Upper lobe of left lung (tissue), 4 donors: ENCODE data around the gene SLC10A7.

ENCODE experiments used
- CTCF ChIP-seq, 6 experiments: fragments of 450-650 bp in 4 of 6; fragments of 200-600 bp in 2 of 6; sonication (generic) in 2 of 6; IDR thresholded peaks; one replicate each; pipeline ENCODE4 v1.5.1; 2016 to 2019; ENCODE audit warnings: antibody characterized with exemption in 6 of 6
- POLR2A ChIP-seq, 4 donors: fragments of 450-650 bp; IDR thresholded peaks; one replicate each; pipeline ENCODE4 v1.5.1; 2016 to 2017; ENCODE audit warnings: antibody characterized with exemption in 4 of 4, mild to moderate bottlenecking in 2 of 4
- POLR2AphosphoS5 ChIP-seq, 2 donors: sonication (generic); formaldehyde crosslinking; IDR thresholded peaks; one replicate each; pipeline ENCODE4 v1.5.1; 2017; ENCODE audit warnings: antibody characterized with exemption in 2 of 2

- TF ChIP-seq CTCF (IDR thresholded peaks at IDR 0.05) (no peak), POLR2A (IDR thresholded peaks at IDR 0.05) (no peak), POLR2AphosphoS5 (IDR thresholded peaks at IDR 0.05) (no peak)
Observed at GRCh38 chr4:146273204-146273901, 248.4 kb downstream of the SLC10A7 start.
